ENCODE data around the gene PPP2R2C.

DNA sequence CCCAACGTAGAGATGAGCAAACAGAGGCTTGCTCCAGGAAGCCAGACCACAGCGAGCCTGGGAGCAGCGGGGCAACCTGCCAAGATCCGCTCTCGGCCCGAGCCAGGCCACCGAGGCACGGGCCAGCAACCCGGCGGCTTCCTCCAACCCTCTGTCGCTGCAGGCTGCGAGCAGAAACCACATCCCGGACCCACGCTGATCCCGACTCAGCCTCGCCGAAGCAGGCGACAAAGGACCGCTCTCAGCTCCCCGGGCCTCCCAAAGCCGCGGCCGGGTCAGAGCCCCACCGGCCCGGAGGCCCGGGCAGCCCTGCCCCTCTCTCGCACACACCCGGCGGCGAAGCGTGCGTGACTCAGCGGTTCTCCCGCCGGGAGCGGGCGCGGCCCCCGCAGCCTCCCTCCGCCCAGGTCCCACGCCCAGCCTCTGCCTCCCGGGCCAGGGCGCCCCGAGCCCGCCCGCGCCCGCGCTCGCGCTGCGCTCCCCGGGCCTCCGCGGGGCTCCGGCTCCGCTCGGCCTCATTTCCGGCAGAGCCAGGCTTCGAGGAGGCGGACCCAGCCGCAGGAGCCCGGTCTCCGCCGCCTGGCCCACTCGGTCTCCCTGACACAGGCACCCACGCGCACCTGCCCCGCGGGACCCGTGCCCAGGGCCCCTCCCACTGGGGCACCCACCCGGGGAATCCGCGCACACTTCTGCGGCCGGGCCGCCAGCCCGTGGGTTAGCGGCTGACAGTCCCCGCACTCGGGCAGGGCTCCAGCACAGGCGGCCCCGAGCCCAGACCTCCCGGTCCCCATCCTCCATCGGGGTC lies 1.7 kb downstream of the PPP2R2C start:
- TF ChIP-seq, protein P1, sequence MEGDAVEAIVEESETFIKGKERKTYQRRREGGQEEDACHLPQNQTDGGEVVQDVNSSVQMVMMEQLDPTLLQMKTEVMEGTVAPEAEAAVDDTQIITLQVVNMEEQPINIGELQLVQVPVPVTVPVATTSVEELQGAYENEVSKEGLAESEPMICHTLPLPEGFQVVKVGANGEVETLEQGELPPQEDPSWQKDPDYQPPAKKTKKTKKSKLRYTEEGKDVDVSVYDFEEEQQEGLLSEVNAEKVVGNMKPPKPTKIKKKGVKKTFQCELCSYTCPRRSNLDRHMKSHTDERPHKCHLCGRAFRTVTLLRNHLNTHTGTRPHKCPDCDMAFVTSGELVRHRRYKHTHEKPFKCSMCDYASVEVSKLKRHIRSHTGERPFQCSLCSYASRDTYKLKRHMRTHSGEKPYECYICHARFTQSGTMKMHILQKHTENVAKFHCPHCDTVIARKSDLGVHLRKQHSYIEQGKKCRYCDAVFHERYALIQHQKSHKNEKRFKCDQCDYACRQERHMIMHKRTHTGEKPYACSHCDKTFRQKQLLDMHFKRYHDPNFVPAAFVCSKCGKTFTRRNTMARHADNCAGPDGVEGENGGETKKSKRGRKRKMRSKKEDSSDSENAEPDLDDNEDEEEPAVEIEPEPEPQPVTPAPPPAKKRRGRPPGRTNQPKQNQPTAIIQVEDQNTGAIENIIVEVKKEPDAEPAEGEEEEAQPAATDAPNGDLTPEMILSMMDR (conservative IDR thresholded peaks at IDR 0.05; ENCODE audit: low read depth, low read length) = no peak
- TF ChIP-seq EZH2phosphoT487 (IDR thresholded peaks at IDR 0.05; ENCODE audit: borderline replicate concordance, low read length) (peak; percentile 86), EZH2 (IDR thresholded peaks at IDR 0.05; ENCODE audit: low read length, unreplicated experiment) (no peak)

Data from PC-3 (cell line).